Fibroblast of villous mesenchyme (primary cell): ENCODE results near the gene BAZ1A. TPM values are rescaled to one million over a fixed set of nuclear protein-coding genes. Genes with fewer than 3 reads are reported as not detected.

Experiments used
- DNase-seq: peaks from one replicate; pipeline ENCODE4 v3.0.0-alpha.2; 2010; ENCODE audit warnings: low read depth
- H3K4me3 ChIP-seq: 2 replicates; pipeline ENCODE4 v1.5.1; 2011; ENCODE audit warnings: low read depth, mild to moderate bottlenecking, low read length
- total RNA-seq: library from RNA; depleted of rRNA; stranded (reverse); fragments of >200 nt; gene quantifications from 2 replicates; pipeline ENCODE4 v1.2.3, GENCODE V29; 2012
- TF ChIP-seq, protein P1 (sequence below): IDR thresholded peaks from 2 replicates; pipeline ENCODE4 v1.5.1; 2012; ENCODE audit warnings: low read depth, mild to moderate bottlenecking, low read length; ENCODE audit not compliant: insufficient read depth

BAZ1A gene
- total RNA-seq, 1 donor: 49.2 TPM

DNA sequence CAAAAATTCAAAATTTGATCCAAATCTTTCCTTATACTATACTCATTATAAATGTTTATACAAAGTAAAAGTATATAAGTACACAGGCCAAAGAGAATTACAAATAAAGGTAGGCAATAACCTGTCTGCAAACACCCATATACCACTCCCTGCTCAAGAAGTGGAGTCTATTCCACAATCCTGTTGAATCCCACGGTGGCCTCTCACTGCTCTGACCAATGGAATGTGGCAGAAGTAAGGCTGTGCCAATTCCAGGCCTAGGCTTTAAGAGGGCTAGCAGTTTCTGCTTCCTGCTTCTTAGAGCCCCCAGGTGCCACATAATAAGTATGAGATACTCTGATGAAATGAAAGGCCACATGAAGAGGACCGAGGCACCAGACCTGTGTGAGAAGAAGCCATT lies 80.9 kb downstream of the BAZ1A start:
- H3K4me3 ChIP-seq: no peak overlapping the region
- DNase-seq: no peak
- TF ChIP-seq, protein P1, sequence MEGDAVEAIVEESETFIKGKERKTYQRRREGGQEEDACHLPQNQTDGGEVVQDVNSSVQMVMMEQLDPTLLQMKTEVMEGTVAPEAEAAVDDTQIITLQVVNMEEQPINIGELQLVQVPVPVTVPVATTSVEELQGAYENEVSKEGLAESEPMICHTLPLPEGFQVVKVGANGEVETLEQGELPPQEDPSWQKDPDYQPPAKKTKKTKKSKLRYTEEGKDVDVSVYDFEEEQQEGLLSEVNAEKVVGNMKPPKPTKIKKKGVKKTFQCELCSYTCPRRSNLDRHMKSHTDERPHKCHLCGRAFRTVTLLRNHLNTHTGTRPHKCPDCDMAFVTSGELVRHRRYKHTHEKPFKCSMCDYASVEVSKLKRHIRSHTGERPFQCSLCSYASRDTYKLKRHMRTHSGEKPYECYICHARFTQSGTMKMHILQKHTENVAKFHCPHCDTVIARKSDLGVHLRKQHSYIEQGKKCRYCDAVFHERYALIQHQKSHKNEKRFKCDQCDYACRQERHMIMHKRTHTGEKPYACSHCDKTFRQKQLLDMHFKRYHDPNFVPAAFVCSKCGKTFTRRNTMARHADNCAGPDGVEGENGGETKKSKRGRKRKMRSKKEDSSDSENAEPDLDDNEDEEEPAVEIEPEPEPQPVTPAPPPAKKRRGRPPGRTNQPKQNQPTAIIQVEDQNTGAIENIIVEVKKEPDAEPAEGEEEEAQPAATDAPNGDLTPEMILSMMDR: no peak

- TF ChIP-seq, protein P1: no peak
- H3K4me3 ChIP-seq: no peak overlapping the region
- DNase-seq: no peak
Measured at GRCh38 chr14:34792598-34792997, 82.6 kb downstream of the BAZ1A start.

DNA sequence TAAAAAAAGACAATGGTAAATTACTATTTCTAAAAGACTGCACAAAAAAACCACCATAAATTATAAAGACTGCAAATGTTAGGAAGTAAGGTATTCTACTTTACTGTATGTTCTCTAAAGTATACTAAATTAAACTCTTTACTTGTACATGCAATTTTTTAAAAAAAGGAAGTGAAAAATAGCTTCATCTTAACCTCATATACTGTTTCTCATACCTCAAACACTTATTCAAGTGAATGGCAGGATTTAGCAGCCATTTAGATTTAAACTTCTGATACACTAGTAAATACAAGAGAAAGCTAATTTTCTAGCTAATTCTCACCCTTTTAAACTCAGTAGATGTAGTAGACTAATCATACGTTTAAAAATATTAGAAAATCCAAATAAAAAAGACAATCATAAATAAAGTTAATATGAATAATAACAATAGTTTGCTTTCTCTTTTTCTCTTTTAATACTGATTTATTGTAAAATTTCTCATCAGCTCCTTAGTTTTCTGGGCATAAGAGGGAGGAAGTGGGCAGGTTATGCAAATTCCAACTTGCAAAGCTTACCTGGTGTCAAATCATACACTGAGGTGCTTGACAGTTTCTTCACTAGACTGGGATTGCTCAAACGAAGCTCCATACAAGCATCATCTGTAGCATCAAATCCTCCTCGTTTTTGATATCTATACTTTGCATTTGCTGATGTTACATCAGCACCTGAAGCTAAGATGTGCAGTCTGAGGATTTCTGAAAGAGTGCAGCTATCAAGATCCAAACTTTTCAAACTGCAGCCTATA lies 89.7 kb downstream of the BAZ1A start:
- DNase-seq: no peak
- TF ChIP-seq, protein P1: no peak
- H3K4me3 ChIP-seq: no peak overlapping the region

GRCh38 chr14:34782031-34782430 lies 93.1 kb downstream of the BAZ1A start:
- DNase-seq: peak; percentile 57

GRCh38 chr14:34781242-34781641 lies 93.9 kb downstream of the BAZ1A start:
- TF ChIP-seq, protein P1: no peak
- no peak overlapping the region for H3K4me3 ChIP-seq
- peak; percentile 55 for DNase-seq

More at GRCh38 chr14:34782031-34782430, 93.1 kb downstream of the BAZ1A start:
- TF ChIP-seq, protein P1: no peak
- H3K4me3 ChIP-seq: no peak overlapping the region

DNA sequence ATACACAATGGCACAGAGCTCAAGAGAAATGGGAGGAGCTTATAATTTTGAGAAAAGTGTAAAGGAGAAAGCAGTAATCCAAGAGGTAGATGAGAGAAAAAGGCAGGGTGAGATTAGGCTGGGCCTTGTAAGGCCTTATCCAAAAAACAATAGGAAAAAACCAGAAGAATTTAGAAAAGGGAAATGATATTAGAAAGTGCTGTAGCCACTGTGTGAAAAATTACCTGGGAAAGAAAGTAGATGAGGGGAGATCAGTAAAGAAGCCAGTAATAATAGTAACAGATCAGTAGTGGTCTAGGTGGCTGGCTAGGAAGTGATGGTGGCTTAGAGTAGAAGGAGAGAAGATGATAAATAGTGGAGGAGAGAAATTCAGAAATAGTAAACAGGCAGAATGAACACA lies 94.5 kb downstream of the BAZ1A start:
- TF ChIP-seq, protein P1: no peak
- H3K4me3 ChIP-seq: no peak overlapping the region
- no peak for DNase-seq
